ENCODE results near the gene RTN4R. TPM values are rescaled to one million over a fixed set of nuclear protein-coding genes. Genes with fewer than 3 reads are reported as not detected.

The RTN4R gene
- total RNA-seq, 1 experiment from 2014 or later, result 16.3 TPM

DNA sequence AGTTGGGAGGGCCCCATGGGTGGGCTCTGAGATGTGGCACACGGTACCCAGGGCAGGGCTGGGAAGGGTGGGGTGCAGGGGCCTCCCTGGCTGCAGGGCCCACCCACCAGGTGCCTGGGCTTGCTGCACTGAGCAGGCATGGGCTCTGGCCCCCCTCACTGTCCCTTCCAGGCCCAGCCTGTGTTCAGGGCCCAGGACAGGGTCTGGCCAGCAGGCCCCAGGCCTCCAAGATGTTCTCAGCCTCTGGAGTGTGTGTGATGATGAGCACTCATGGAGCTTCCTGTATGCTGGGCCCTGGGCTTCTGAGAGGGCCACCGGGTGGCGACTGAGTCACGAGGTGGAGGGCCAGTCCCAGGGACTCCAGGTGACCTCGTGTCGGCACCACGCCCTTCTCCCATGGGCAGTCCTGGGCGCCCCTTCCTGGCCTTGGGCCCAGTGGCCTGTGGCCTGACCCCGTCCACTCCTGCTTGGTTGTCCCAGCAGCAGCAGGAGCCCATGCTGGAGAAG is 61.4 kb downstream of the RTN4R start:
- Histone ChIP-seq H3K4me3 (ENCODE audit: low read depth in 2 of 2, low read length in 2 of 2) (peak overlapping the region; percentile 40 to 57), H3K4me1 (ENCODE audit: control insufficient read depth, insufficient read depth, low read length) (peaks cover 10% of the 10 kb centered on the region), H3K9me3 (ENCODE audit: control insufficient read depth, insufficient read depth, low read depth, low read length) (no peaks in the 10 kb centered on the region), H3K27me3 (ENCODE audit: control insufficient read depth, insufficient read depth, low read length) (no peaks in the 10 kb centered on the region), H3K36me3 (ENCODE audit: control insufficient read depth, insufficient read depth, low read length) (no peaks in the 10 kb centered on the region; the same call in 1 of the 2 replicates), H3K27ac (ENCODE audit: low read length) (peak overlapping the region; percentile 84)
- in situ Hi-C loops (cut with HindIII; ENCODE audit: low pct_unique_long_range_greater_than_20kb, low sequenced_read_pairs), result no loop called here
- ATAC-seq, result peak; percentile 18
- POLR2A ChIA-PET, result no interaction called here
- intact Hi-C loops (cut with micrococcal nuclease; ENCODE audit: unreplicated experiment), result no loop called here
- CTCF ChIA-PET, result no interaction called here
- no TSS peak for BruUV-seq (replicated peaks)
- DNase-seq (ENCODE audit: low read depth, low spot score), result no peak
- no peak for TF ChIP-seq TCF7L2 (IDR thresholded peaks at IDR 0.05; ENCODE audit: low read depth, low read length)
- TF ChIP-seq, protein P1, sequence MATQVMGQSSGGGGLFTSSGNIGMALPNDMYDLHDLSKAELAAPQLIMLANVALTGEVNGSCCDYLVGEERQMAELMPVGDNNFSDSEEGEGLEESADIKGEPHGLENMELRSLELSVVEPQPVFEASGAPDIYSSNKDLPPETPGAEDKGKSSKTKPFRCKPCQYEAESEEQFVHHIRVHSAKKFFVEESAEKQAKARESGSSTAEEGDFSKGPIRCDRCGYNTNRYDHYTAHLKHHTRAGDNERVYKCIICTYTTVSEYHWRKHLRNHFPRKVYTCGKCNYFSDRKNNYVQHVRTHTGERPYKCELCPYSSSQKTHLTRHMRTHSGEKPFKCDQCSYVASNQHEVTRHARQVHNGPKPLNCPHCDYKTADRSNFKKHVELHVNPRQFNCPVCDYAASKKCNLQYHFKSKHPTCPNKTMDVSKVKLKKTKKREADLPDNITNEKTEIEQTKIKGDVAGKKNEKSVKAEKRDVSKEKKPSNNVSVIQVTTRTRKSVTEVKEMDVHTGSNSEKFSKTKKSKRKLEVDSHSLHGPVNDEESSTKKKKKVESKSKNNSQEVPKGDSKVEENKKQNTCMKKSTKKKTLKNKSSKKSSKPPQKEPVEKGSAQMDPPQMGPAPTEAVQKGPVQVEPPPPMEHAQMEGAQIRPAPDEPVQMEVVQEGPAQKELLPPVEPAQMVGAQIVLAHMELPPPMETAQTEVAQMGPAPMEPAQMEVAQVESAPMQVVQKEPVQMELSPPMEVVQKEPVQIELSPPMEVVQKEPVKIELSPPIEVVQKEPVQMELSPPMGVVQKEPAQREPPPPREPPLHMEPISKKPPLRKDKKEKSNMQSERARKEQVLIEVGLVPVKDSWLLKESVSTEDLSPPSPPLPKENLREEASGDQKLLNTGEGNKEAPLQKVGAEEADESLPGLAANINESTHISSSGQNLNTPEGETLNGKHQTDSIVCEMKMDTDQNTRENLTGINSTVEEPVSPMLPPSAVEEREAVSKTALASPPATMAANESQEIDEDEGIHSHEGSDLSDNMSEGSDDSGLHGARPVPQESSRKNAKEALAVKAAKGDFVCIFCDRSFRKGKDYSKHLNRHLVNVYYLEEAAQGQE (IDR thresholded peaks at IDR 0.05; ENCODE audit: insufficient read depth in 1 of 2, low read depth in 2 of 2, low read length in 1 of 2), result no peak
- TF ChIP-seq, protein P2, sequence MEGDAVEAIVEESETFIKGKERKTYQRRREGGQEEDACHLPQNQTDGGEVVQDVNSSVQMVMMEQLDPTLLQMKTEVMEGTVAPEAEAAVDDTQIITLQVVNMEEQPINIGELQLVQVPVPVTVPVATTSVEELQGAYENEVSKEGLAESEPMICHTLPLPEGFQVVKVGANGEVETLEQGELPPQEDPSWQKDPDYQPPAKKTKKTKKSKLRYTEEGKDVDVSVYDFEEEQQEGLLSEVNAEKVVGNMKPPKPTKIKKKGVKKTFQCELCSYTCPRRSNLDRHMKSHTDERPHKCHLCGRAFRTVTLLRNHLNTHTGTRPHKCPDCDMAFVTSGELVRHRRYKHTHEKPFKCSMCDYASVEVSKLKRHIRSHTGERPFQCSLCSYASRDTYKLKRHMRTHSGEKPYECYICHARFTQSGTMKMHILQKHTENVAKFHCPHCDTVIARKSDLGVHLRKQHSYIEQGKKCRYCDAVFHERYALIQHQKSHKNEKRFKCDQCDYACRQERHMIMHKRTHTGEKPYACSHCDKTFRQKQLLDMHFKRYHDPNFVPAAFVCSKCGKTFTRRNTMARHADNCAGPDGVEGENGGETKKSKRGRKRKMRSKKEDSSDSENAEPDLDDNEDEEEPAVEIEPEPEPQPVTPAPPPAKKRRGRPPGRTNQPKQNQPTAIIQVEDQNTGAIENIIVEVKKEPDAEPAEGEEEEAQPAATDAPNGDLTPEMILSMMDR (IDR thresholded peaks at IDR 0.05), result no peak
- TF ChIP-seq SIN3A (IDR thresholded peaks at IDR 0.05; ENCODE audit: borderline replicate concordance, insufficient read depth, low read depth, low read length), result no peak
- no peak for TF ChIP-seq POLR2AphosphoS5 (IDR thresholded peaks at IDR 0.05; ENCODE audit: low read depth, low read length)

DNA sequence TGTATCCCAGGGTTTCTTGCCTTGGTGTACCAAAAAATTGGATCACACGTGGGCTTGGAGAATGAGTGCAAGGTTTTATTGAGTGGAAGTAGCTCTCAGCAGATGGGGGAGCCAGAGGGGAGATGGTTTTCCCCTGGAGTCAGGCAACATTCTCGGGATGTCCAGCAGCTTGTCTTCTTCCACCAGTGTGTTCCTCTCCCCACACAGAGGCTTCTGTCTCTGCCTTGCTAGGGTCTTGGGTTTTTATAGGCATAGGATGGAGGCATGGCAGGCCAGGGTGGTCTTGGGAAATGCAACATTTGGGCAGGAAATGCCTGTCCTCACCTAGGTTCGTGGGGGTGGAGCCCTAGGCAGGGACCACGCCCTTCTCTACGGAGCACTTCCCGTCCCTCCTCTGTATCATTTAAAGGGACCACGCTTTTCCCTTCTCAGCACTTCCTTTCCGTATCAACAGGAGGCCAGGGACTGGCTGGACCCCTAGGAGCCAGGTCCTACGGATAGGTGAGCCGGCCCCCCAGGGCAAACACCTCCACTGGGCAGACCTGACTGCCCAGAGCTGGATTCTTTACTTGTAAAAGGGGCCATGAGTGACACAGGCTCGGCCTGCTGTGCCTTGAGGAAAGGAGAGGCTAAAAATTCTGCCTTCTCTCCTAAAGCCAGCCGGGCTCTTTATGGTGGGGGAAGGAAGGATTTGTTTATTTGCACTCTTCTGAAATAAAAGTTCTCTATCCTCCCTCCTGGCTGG is 62.0 kb downstream of the RTN4R start:
- H3K27me3 ChIP-seq (ENCODE audit: control insufficient read depth, insufficient read depth, low read length), result no peaks in the 10 kb centered on the region
- ATAC-seq, result peak; percentile 87
- no TSS peak for BruUV-seq (replicated peaks)
- in situ Hi-C loops (cut with HindIII; ENCODE audit: low pct_unique_long_range_greater_than_20kb, low sequenced_read_pairs) (no loop called here), intact Hi-C loops (cut with micrococcal nuclease; ENCODE audit: unreplicated experiment) (no loop called here)
- ChIA-PET POLR2A (no interaction called here), CTCF (no interaction called here)
- H3K4me3 ChIP-seq (ENCODE audit: low read depth in 2 of 2, low read length in 2 of 2), result peak overlapping the region; percentile 40 to 57
- TF ChIP-seq, protein P2 (IDR thresholded peaks at IDR 0.05), result no peak
- TF ChIP-seq TCF7L2 (IDR thresholded peaks at IDR 0.05; ENCODE audit: low read depth, low read length) (no peak), SIN3A (IDR thresholded peaks at IDR 0.05; ENCODE audit: borderline replicate concordance, insufficient read depth, low read depth, low read length) (no peak), POLR2AphosphoS5 (IDR thresholded peaks at IDR 0.05; ENCODE audit: low read depth, low read length) (no peak)
- TF ChIP-seq, protein P1 (IDR thresholded peaks at IDR 0.05; ENCODE audit: insufficient read depth in 1 of 2, low read depth in 2 of 2, low read length in 1 of 2), result no peak
- peak overlapping the region; percentile 84 for H3K27ac ChIP-seq (ENCODE audit: low read length)
- H3K36me3 ChIP-seq (ENCODE audit: control insufficient read depth, insufficient read depth, low read length), result no peaks in the 10 kb centered on the region; the same call in 1 of the 2 replicates
- peak; percentile 5 for DNase-seq (ENCODE audit: low read depth, low spot score)
- no peaks in the 10 kb centered on the region for H3K9me3 ChIP-seq (ENCODE audit: control insufficient read depth, insufficient read depth, low read depth, low read length)
- H3K4me1 ChIP-seq (ENCODE audit: control insufficient read depth, insufficient read depth, low read length), result peaks cover 10% of the 10 kb centered on the region

All from Panc1 (cell line).